Neural cell (in vitro differentiated cells): ENCODE data around the gene SLFN12L. TPM values are rescaled to one million over a fixed set of nuclear protein-coding genes. Genes with fewer than 3 reads are reported as not detected.
A peak's percentile ranks its signal among the peaks of the same experiment; 100 is the strongest.
"Not testable (repeated sequence)": the region's sequence is repeated elsewhere in the genome, so short reads cannot be mapped to it uniquely, and the experiment has no call there.

Source experiments
- H2AFZ ChIP-seq: fragments of 200-600, 300-800 bp; sonication (generic), shearing (Covaris generic); 2 replicates; pipeline ENCODE4 v1.6.0; 2014; ENCODE audit warnings: low read depth, mild to moderate bottlenecking, antibody characterized with exemption, low read length, moderate library complexity
- H3F3A ChIP-seq: fragments of 200-600 bp; shearing (Covaris generic); 2 replicates; pipeline ENCODE4 v1.6.1; 2016; ENCODE audit warnings: mild to moderate bottlenecking, moderate library complexity, mixed read lengths, antibody characterized with exemption, low read length; ENCODE audit not compliant: insufficient read depth, poor library complexity, severe bottlenecking
- H3K27ac ChIP-seq: fragments of 200-600, 300-800 bp; sonication (generic), shearing (Covaris generic); 2 replicates; pipeline ENCODE4 v1.5.1; 2014; ENCODE audit warnings: mild to moderate bottlenecking, low read length, moderate library complexity
- H3K27me3 ChIP-seq: fragments of 300-800, 200-600 bp; sonication (generic), shearing (Covaris generic); 2 replicates; pipeline ENCODE4 v1.6.0; 2014; ENCODE audit warnings: mild to moderate bottlenecking, low read depth, low read length, moderate library complexity; ENCODE audit not compliant: insufficient read depth
- H3K36me3 ChIP-seq: fragments of 300-800, 200-600 bp; sonication (generic), shearing (Covaris generic); 2 replicates; pipeline ENCODE4 v1.5.1; 2014; ENCODE audit warnings: mild to moderate bottlenecking, antibody characterized with exemption, low read length, moderate library complexity; ENCODE audit not compliant: insufficient read depth
- H3K4me2 ChIP-seq: fragments of 300-800, 200-600 bp; sonication (generic), shearing (Covaris generic); 2 replicates; pipeline ENCODE4 v1.6.0; 2014; ENCODE audit warnings: mild to moderate bottlenecking, low read length
- H3K4me3 ChIP-seq: fragments of 300-800, 200-600 bp; sonication (generic), shearing (Covaris generic); 2 replicates; pipeline ENCODE4 v1.5.1; 2014; ENCODE audit warnings: mild to moderate bottlenecking, low read length, moderate library complexity
- H3K79me2 ChIP-seq: fragments of 200-600 bp; shearing (Covaris generic); replicated peaks from 2 replicates; pipeline ENCODE4 v1.6.0; 2014; ENCODE audit warnings: mild to moderate bottlenecking, low read length, moderate library complexity; ENCODE audit not compliant: insufficient read depth
- H3K9ac ChIP-seq: fragments of 300-800, 200-600 bp; sonication (generic), shearing (Covaris generic); 2 replicates; pipeline ENCODE4 v1.6.1; 2016; ENCODE audit warnings: mild to moderate bottlenecking, low read length, mixed read lengths
- H3K9me2 ChIP-seq: fragments of 200-600 bp; shearing (Covaris generic); 2 replicates; pipeline ENCODE4 v1.6.1; 2016; ENCODE audit warnings: mild to moderate bottlenecking, low read length, mixed read lengths; ENCODE audit not compliant: insufficient read depth
- H3K9me3 ChIP-seq: fragments of 200-600, 300-800 bp; sonication (generic), shearing (Covaris generic); 2 replicates; pipeline ENCODE4 v1.6.1; 2016; ENCODE audit warnings: mild to moderate bottlenecking, mixed run types, low read length, moderate library complexity, mixed read lengths
- H4K20me1 ChIP-seq: fragments of 200-600 bp; shearing (Covaris generic); 2 replicates; pipeline ENCODE4 v1.6.1; 2016; ENCODE audit warnings: mild to moderate bottlenecking, mixed run types; ENCODE audit not compliant: insufficient read depth
- CTCF ChIP-seq: fragments of 450-650 bp; IDR thresholded peaks from 2 replicates; pipeline ENCODE4 v1.5.1; 2014; ENCODE audit warnings: antibody characterized with exemption, mild to moderate bottlenecking, moderate library complexity; ENCODE audit not compliant: poor library complexity, severe bottlenecking
- EP300 ChIP-seq: fragments of 450-650 bp; conservative IDR thresholded peaks from 2 replicates; pipeline ENCODE4 v1.6.1; 2014; ENCODE audit warnings: antibody characterized with exemption, mild to moderate bottlenecking, moderate library complexity; ENCODE audit not compliant: poor library complexity, severe bottlenecking
- EZH2 ChIP-seq: fragments of 200-600, 300-800 bp; shearing (Covaris generic), sonication (generic); IDR thresholded peaks from 2 replicates; pipeline ENCODE4 v1.6.1; 2014; ENCODE audit warnings: antibody characterized with exemption, low read length, borderline replicate concordance, mild to moderate bottlenecking; ENCODE audit not compliant: insufficient read depth, poor library complexity, severe bottlenecking
- MXI1 ChIP-seq: fragments of 450-650 bp; conservative IDR thresholded peaks from 2 replicates; pipeline ENCODE4 v1.6.1; 2014; ENCODE audit warnings: antibody characterized with exemption, mild to moderate bottlenecking; ENCODE audit not compliant: poor library complexity, severe bottlenecking
- POLR2AphosphoS5 ChIP-seq: IDR thresholded peaks from 2 replicates; pipeline ENCODE4 v1.6.1; 2012
- RAD21 ChIP-seq: fragments of 450-650 bp; conservative IDR thresholded peaks from 2 replicates; pipeline ENCODE4 v1.6.1; 2014; ENCODE audit warnings: antibody characterized with exemption, mild to moderate bottlenecking, moderate library complexity
- REST ChIP-seq: IDR thresholded peaks from 2 replicates; pipeline ENCODE4 v1.6.1; 2012; ENCODE audit warnings: borderline replicate concordance
- SMC3 ChIP-seq: fragments of 450-650 bp; conservative IDR thresholded peaks from 2 replicates; pipeline ENCODE4 v1.6.1; 2014; ENCODE audit warnings: antibody characterized with exemption, mild to moderate bottlenecking, moderate library complexity; ENCODE audit not compliant: poor library complexity
- TAF1 ChIP-seq: IDR thresholded peaks from 2 replicates; pipeline ENCODE4 v1.6.1; 2012; ENCODE audit warnings: low read depth
- polyA plus RNA-seq: library from polyadenylated mRNA; depleted of rRNA; stranded (reverse); fragments of >200 nt; gene quantifications from 2 replicates; pipeline ENCODE4 v1.2.3, GENCODE V29; 2014

The SLFN12L gene
- polyA plus RNA-seq, 1 donor from 2014 or later = not detected

- peak overlapping the region; percentile 74 for H3K27ac ChIP-seq
- TF ChIP-seq CTCF (no peak), EZH2 (no peak), TAF1 (no peak), EP300 (no peak), RAD21 (no peak), SMC3 (no peak), POLR2AphosphoS5 (no peak), REST (no peak), MXI1 (no peak)
Observed at GRCh38 chr17:35568561-35568960, 31.1 kb upstream of the SLFN12L start.

GRCh38 chr17:35566968-35567367 is 29.5 kb upstream of the SLFN12L start:
- no peak overlapping the region for H3K4me2 ChIP-seq
- no peak overlapping the region for H2AFZ ChIP-seq
- no peak for TF ChIP-seq EZH2
- TF ChIP-seq EP300 = no peak
- TF ChIP-seq CTCF = no peak
- TF ChIP-seq RAD21 = no peak
- no peak for TF ChIP-seq REST
- TF ChIP-seq TAF1 = no peak
- no peak for TF ChIP-seq MXI1
- no peak for TF ChIP-seq POLR2AphosphoS5
- no peak for TF ChIP-seq SMC3
- H3K27me3 ChIP-seq = no peaks in the 10 kb centered on the region
- no peaks in the 10 kb centered on the region for H3F3A ChIP-seq
- peaks cover 17% of the 10 kb centered on the region for H3K79me2 ChIP-seq
- H3K36me3 ChIP-seq = no peaks in the 10 kb centered on the region
- H4K20me1 ChIP-seq = no peaks in the 10 kb centered on the region
- H3K27ac ChIP-seq = no peak overlapping the region
- no peaks in the 10 kb centered on the region for H3K9me2 ChIP-seq
- no peak overlapping the region for H3K4me3 ChIP-seq
- no peak overlapping the region for H3K9ac ChIP-seq
- no peaks in the 10 kb centered on the region for H3K9me3 ChIP-seq

More at GRCh38 chr17:35568561-35568960, 31.1 kb upstream of the SLFN12L start:
- H3K79me2 ChIP-seq = peaks cover 17% of the 10 kb centered on the region
- H3F3A ChIP-seq = no peaks in the 10 kb centered on the region
- no peaks in the 10 kb centered on the region for H4K20me1 ChIP-seq
- no peaks in the 10 kb centered on the region for H3K9me3 ChIP-seq
- no peaks in the 10 kb centered on the region for H3K27me3 ChIP-seq
- H2AFZ ChIP-seq = peak overlapping the region; percentile 48
- no peaks in the 10 kb centered on the region for H3K9me2 ChIP-seq
- no peaks in the 10 kb centered on the region for H3K36me3 ChIP-seq
- H3K4me3 ChIP-seq = peak overlapping the region; percentile 79
- peak overlapping the region; percentile 96 for H3K4me2 ChIP-seq
- peak overlapping the region; percentile 78 for H3K9ac ChIP-seq

GRCh38 chr17:35563181-35563580 is 25.7 kb upstream of the SLFN12L start:
- not testable (repeated sequence) for H3K9me2 ChIP-seq, H3K4me3 ChIP-seq, H3K9ac ChIP-seq, H3K4me2 ChIP-seq, H2AFZ ChIP-seq, H3K36me3 ChIP-seq, H3K27me3 ChIP-seq, H3K27ac ChIP-seq, H3K9me3 ChIP-seq, H3F3A ChIP-seq, H4K20me1 ChIP-seq, H3K79me2 ChIP-seq
